Thyroid gland (tissue), 4 donors: ENCODE data around the gene TIMD4. TPM values are rescaled to one million over a fixed set of nuclear protein-coding genes. Genes with fewer than 3 reads are reported as not detected.
A peak's percentile ranks its signal among the peaks of the same experiment; 100 is the strongest.
"Not testable (repeated sequence)": the region's sequence is repeated elsewhere in the genome, so short reads cannot be mapped to it uniquely, and the experiment has no call there.

Experiments used
- DNase-seq, 2 donors: peaks; one replicate each; pipeline ENCODE4 v3.0.0-alpha.2; 2019
- H3K27ac ChIP-seq, 3 donors: fragments of 200-600 bp; sonication (generic); 1 replicate in 2 of 3; 2 replicates in 1 of 3; pipeline ENCODE4 v1.5.1; 2016 to 2019; ENCODE audit warnings: mild to moderate bottlenecking in 1 of 3, moderate library complexity in 1 of 3
- H3K27me3 ChIP-seq: fragments of 200-600 bp; sonication (generic); one replicate; pipeline ENCODE4 v1.5.1; 2019
- H3K36me3 ChIP-seq, 2 donors: fragments of 200-600 bp; sonication (generic); one replicate each; pipeline ENCODE4 v1.5.1; 2016 to 2019
- H3K4me1 ChIP-seq, 2 donors: fragments of 200-600 bp; sonication (generic); one replicate each; pipeline ENCODE4 v1.5.1; 2017 to 2019
- H3K4me3 ChIP-seq, 3 donors: fragments of 200-600 bp; sonication (generic); replicated peaks in 1 of 3; 1 replicate in 2 of 3; 2 replicates in 1 of 3; pipeline ENCODE4 v1.5.1; 2016; ENCODE audit warnings: mild to moderate bottlenecking in 1 of 3
- H3K9me3 ChIP-seq: fragments of 200-600 bp; sonication (generic); one replicate; pipeline ENCODE4 v1.5.1; 2017
- CTCF ChIP-seq, 6 experiments: fragments of 200-600 bp in 3 of 6; fragments of 450-650 bp in 3 of 6; sonication (generic) in 3 of 6; IDR thresholded peaks; one replicate each; pipeline ENCODE4 v1.5.1; 2016 to 2019; ENCODE audit warnings: antibody characterized with exemption in 6 of 6, mild to moderate bottlenecking in 2 of 6, inconsistent platforms in 1 of 6, moderate library complexity in 1 of 6
- POLR2A ChIP-seq, 2 donors: fragments of 450-650 bp; IDR thresholded peaks; one replicate each; pipeline ENCODE4 v1.6.1; 2017; ENCODE audit warnings: antibody characterized with exemption in 2 of 2, mild to moderate bottlenecking in 2 of 2, moderate library complexity in 1 of 2
- WGBS, 2 donors: methylation state at CpG; one replicate each; pipeline ENCODE4 v1.1.5; 2017; 5-methylcytosine and 5-hydroxymethylcytosine counted together
- intact Hi-C: fragments of 100-400 bp; cut with DNase I; formaldehyde crosslinking; loops from one replicate; pipeline ENCODE4 v1.15.1; 2023
- total RNA-seq, 4 donors: library from RNA; depleted of rRNA; stranded (reverse); fragments of >200 nt; gene quantifications; one replicate each; pipeline ENCODE4 v1.2.3, GENCODE V29; 2016

Gene TIMD4
- total RNA-seq, 4 donors from 2014 or later = 2.4 to 4.5 (median 3.0) TPM

GRCh38 chr5:156981481-156981880 is 18.5 kb upstream of the TIMD4 start:
- intact Hi-C loops = no loop called here
- no peak for DNase-seq
- H3K9me3 ChIP-seq = no peaks in the 10 kb centered on the region

GRCh38 chr5:156974328-156974727 is 11.3 kb upstream of the TIMD4 start:
- Histone ChIP-seq H3K4me3 (no peak overlapping the region), H3K27me3 (no peaks in the 10 kb centered on the region), H3K4me1 (peaks cover 12 to 22% of the 10 kb centered on the region in 2 donors), H3K9me3 (no peaks in the 10 kb centered on the region), H3K36me3 (no peaks in the 10 kb centered on the region), H3K27ac (no peak overlapping the region)
- TF ChIP-seq CTCF (IDR thresholded peaks at IDR 0.05) = no peak
- TF ChIP-seq POLR2A (IDR thresholded peaks at IDR 0.05) = no peak
- no peak for DNase-seq
- WGBS, 2 donors = 90 to 91% methylated on average over 6 of the region's 6 CpGs
- intact Hi-C loops = no loop called here

More at GRCh38 chr5:156981481-156981880, 18.5 kb upstream of the TIMD4 start:
- Histone ChIP-seq H3K27ac (no peak overlapping the region), H3K4me1 (no peaks in the 10 kb centered on the region), H3K36me3 (no peaks in the 10 kb centered on the region), H3K27me3 (no peaks in the 10 kb centered on the region), H3K4me3 (no peak overlapping the region)
- TF ChIP-seq CTCF (IDR thresholded peaks at IDR 0.05) = no peak
- TF ChIP-seq POLR2A (IDR thresholded peaks at IDR 0.05) = no peak

GRCh38 chr5:156971848-156972525 is 9.0 kb upstream of the TIMD4 start:
- WGBS, 2 donors = 54 to 75% methylated on average over 3 of the region's 3 CpGs
- no peaks in the 10 kb centered on the region for H3K27me3 ChIP-seq
- no peaks in the 10 kb centered on the region for H3K9me3 ChIP-seq
- peak overlapping the region; percentile 70 to 98 (median 78) for H3K27ac ChIP-seq
- TF ChIP-seq CTCF (IDR thresholded peaks at IDR 0.05) = no peak
- TF ChIP-seq POLR2A (IDR thresholded peaks at IDR 0.05) = no peak
- intact Hi-C loops = no loop called here
- H3K36me3 ChIP-seq = no peaks in the 10 kb centered on the region
- H3K4me1 ChIP-seq = peaks cover 12 to 22% of the 10 kb centered on the region in 2 donors
- H3K4me3 ChIP-seq = no peak overlapping the region
- peak; percentile 31 to 41 for DNase-seq

- Histone ChIP-seq H3K9me3 (no peaks in the 10 kb centered on the region), H3K27ac (peak overlapping the region; percentile 47 to 98 (median 78)), H3K36me3 (no peaks in the 10 kb centered on the region), H3K4me3 (no peak overlapping the region), H3K4me1 (peaks cover 12 to 22% of the 10 kb centered on the region in 2 donors), H3K27me3 (no peaks in the 10 kb centered on the region)
- WGBS, 2 donors = 91 to 97% methylated on average over 3 of the region's 3 CpGs
- DNase-seq = no peak
- intact Hi-C loops = no loop called here
- TF ChIP-seq CTCF (IDR thresholded peaks at IDR 0.05) (no peak), POLR2A (IDR thresholded peaks at IDR 0.05) (no peak)
Measured at GRCh38 chr5:156971415-156971814, 8.4 kb upstream of the TIMD4 start.

- H3K27ac ChIP-seq, H3K9me3 ChIP-seq, DNase-seq, H3K36me3 ChIP-seq, H3K27me3 ChIP-seq, intact Hi-C loops, H3K4me3 ChIP-seq: not testable (repeated sequence)
- WGBS, 2 donors = 91 to 95% methylated on average over 3 of the region's 3 CpGs
- peaks cover 5 to 22% of the 10 kb centered on the region in 2 donors for H3K4me1 ChIP-seq
Measured at GRCh38 chr5:156967386-156967785, 4.4 kb upstream of the TIMD4 start.
